Colonic mucosa (tissue), 4 donors: ENCODE results near the gene C10orf71. TPM values are rescaled to one million over a fixed set of nuclear protein-coding genes. Genes with fewer than 3 reads are reported as not detected.

Experiments
- DNase-seq: peaks from one replicate; pipeline ENCODE4 v3.0.0-alpha.2; 2020
- H3K27ac ChIP-seq: fragments of 200-600 bp; one replicate; pipeline ENCODE4 v1.8.0; 2021
- H3K27me3 ChIP-seq: fragments of 200-600 bp; one replicate; pipeline ENCODE4 v1.8.0; 2021
- H3K36me3 ChIP-seq: fragments of 200-600 bp; one replicate; pipeline ENCODE4 v1.8.0; 2021
- H3K4me1 ChIP-seq: fragments of 200-600 bp; one replicate; pipeline ENCODE4 v1.8.0; 2021; ENCODE audit warnings: mild to moderate bottlenecking
- H3K4me3 ChIP-seq: fragments of 200-600 bp; one replicate; pipeline ENCODE4 v1.8.0; 2021
- H3K9ac ChIP-seq, 2 donors: one replicate each; pipeline ENCODE4 v1.7.0; 2013; ENCODE audit warnings: control low read depth in 2 of 2, low read depth in 2 of 2, low read length in 2 of 2
- H3K9me3 ChIP-seq: fragments of 200-600 bp; one replicate; pipeline ENCODE4 v1.8.0; 2021
- CTCF ChIP-seq: fragments of 200-600 bp; IDR thresholded peaks from one replicate; pipeline ENCODE4 v1.8.0; 2022; ENCODE audit warnings: antibody characterized with exemption, mild to moderate bottlenecking
- intact Hi-C: fragments of 100-400 bp; cut with DNase I; formaldehyde crosslinking; loops from one replicate; pipeline ENCODE4 v1.14.1; 2022
- total RNA-seq, 2 donors: library from RNA; stranded (reverse); fragmentation: NEBNext Ultra II Directional in 1 of 2; extraction: Animal tissue kit (Norgen Biotek cat#: 25700) in 1 of 2; gene quantifications; one replicate each; pipeline ENCODE4 v1.2.1, GENCODE V29; 2021
- donor health status: healthy.
- donor health status: DM: no; HTN: no; CAD: no.
- donor health status: DM: no; HTN: no; CAD: no.

Gene C10orf71
- total RNA-seq, 2 donors from 2014 or later: not detected

GRCh38 chr10:49254556-49255318 lies 44.2 kb upstream of the C10orf71 start:
- Histone ChIP-seq H3K36me3 (no peaks in the 10 kb centered on the region), H3K4me1 (no peaks in the 10 kb centered on the region), H3K9me3 (no peaks in the 10 kb centered on the region), H3K9ac (no peak overlapping the region), H3K4me3 (no peak overlapping the region), H3K27ac (no peak overlapping the region), H3K27me3 (no peaks in the 10 kb centered on the region)
- no peak for TF ChIP-seq CTCF
- intact Hi-C loops: no loop called here
- no peak for DNase-seq

GRCh38 chr10:49255883-49256282 lies 43.1 kb upstream of the C10orf71 start:
- no peaks in the 10 kb centered on the region for H3K4me1 ChIP-seq
- no peak overlapping the region for H3K27ac ChIP-seq
- H3K9ac ChIP-seq: no peak overlapping the region
- H3K9me3 ChIP-seq: no peaks in the 10 kb centered on the region
- intact Hi-C loops: no loop called here
- DNase-seq: no peak
- H3K4me3 ChIP-seq: no peak overlapping the region
- H3K27me3 ChIP-seq: no peaks in the 10 kb centered on the region
- no peaks in the 10 kb centered on the region for H3K36me3 ChIP-seq
- no peak for TF ChIP-seq CTCF

- no peak for TF ChIP-seq CTCF
- H3K9me3 ChIP-seq: no peaks in the 10 kb centered on the region
These were observed 41.8 kb upstream of the C10orf71 start for GRCh38 chr10:49257154-49257553.

GRCh38 chr10:49257626-49258349 lies 41.2 kb upstream of the C10orf71 start:
- no peaks in the 10 kb centered on the region for H3K36me3 ChIP-seq
- intact Hi-C loops: no loop called here
- H3K9me3 ChIP-seq: no peaks in the 10 kb centered on the region
- H3K27me3 ChIP-seq: no peaks in the 10 kb centered on the region
- H3K4me1 ChIP-seq: no peaks in the 10 kb centered on the region
- no peak for DNase-seq
- no peak overlapping the region for H3K4me3 ChIP-seq
- no peak for TF ChIP-seq CTCF
- H3K27ac ChIP-seq: no peak overlapping the region
- no peak overlapping the region for H3K9ac ChIP-seq

More at GRCh38 chr10:49257154-49257553, 41.8 kb upstream of the C10orf71 start:
- no peak overlapping the region for H3K27ac ChIP-seq
- DNase-seq: no peak
- no peak overlapping the region for H3K4me3 ChIP-seq
- no peaks in the 10 kb centered on the region for H3K36me3 ChIP-seq
- intact Hi-C loops: no loop called here
- H3K4me1 ChIP-seq: no peaks in the 10 kb centered on the region
- H3K27me3 ChIP-seq: no peaks in the 10 kb centered on the region
- no peak overlapping the region for H3K9ac ChIP-seq

GRCh38 chr10:49258350-49258683 lies 40.7 kb upstream of the C10orf71 start:
- no peak overlapping the region for H3K27ac ChIP-seq
- no peaks in the 10 kb centered on the region for H3K27me3 ChIP-seq
- no peaks in the 10 kb centered on the region for H3K9me3 ChIP-seq
- no peak for TF ChIP-seq CTCF
- no peak overlapping the region for H3K4me3 ChIP-seq
- no peaks in the 10 kb centered on the region for H3K36me3 ChIP-seq
- DNase-seq: no peak
- intact Hi-C loops: no loop called here
- H3K4me1 ChIP-seq: no peaks in the 10 kb centered on the region
- no peak overlapping the region for H3K9ac ChIP-seq
